RCC 7860 (cell line): Measurements from ENCODE around the gene LHX1.

Source experiments
- DNase-seq: peaks from one replicate; pipeline ENCODE4 v3.0.0-alpha.2; 2015; ENCODE audit warnings: low spot score
- FAIRE-seq: peaks from 2 replicates; lab custom pipeline; 2012; peaks lifted over from hg19 to GRCh38; lab: Jason Lieb, UNC

LHX1 gene

GRCh38 chr17:36950027-36950426 lies 12.8 kb downstream of the LHX1 start:
- no peak for FAIRE-seq
- DNase-seq, result no peak

- FAIRE-seq (no peak), DNase-seq (no peak)
Measured at GRCh38 chr17:36951084-36951789, 14.0 kb downstream of the LHX1 start.

DNA sequence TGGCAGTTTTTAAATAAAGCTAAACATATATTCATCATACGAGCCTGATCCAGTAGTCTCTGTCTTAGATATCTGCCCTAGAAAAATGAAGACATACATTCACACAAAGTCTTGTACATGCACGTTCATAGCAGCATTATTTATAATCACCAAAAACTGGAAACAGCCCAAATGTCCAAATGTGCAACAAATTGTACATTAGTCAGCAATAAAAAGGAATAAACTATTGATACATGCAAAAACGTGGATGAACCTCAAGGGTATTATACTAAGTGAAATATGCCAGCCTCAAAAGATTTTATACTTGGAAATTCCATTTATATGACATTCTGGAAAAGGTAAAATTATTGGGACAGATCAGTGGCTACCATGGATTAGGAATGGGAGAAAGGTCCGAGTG lies 34.2 kb downstream of the LHX1 start:
- DNase-seq (no peak), FAIRE-seq (no peak)

GRCh38 chr17:36972186-36972700 lies 35.0 kb downstream of the LHX1 start:
- peak; percentile 45 for DNase-seq
- no peak for FAIRE-seq

- FAIRE-seq, result no peak
- no peak for DNase-seq
Measured at GRCh38 chr17:36972905-36973304, 35.6 kb downstream of the LHX1 start.

DNA sequence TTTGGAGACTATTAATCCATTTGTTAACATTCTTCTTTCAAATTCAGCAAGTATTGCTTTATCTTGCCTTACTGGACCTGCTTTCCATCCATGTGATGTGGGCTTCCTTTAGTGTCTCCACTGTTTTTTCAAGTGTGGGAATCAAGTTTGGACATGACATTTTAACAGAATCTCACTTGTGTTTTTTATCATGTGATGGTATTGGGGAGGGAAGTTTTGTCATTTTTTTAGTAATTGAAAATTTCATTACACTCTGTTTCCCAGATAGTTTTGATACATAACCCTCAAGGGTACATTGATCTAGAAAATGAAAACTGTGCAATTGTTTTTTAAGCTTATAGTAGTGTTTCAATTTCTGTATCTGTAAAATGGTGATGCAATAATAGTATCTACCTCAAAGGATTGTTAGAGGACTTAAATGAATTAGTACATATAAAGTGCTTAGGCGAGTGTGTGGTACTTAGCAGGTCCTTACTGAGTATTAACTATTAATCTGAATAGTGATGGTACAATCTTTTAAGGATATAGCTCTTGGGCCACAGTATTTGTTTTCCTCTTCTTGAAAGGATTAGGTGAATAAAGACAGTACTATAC lies 38.7 kb downstream of the LHX1 start:
- FAIRE-seq, result no peak
- DNase-seq, result no peak

- FAIRE-seq, result no peak
- no peak for DNase-seq
Measured at GRCh38 chr17:36977066-36977465, 39.8 kb downstream of the LHX1 start.

- no peak for FAIRE-seq
- no peak for DNase-seq
Measured at GRCh38 chr17:36977568-36977967, 40.3 kb downstream of the LHX1 start.

GRCh38 chr17:36978810-36979564 lies 41.7 kb downstream of the LHX1 start:
- no peak for FAIRE-seq
- DNase-seq, result no peak

DNA sequence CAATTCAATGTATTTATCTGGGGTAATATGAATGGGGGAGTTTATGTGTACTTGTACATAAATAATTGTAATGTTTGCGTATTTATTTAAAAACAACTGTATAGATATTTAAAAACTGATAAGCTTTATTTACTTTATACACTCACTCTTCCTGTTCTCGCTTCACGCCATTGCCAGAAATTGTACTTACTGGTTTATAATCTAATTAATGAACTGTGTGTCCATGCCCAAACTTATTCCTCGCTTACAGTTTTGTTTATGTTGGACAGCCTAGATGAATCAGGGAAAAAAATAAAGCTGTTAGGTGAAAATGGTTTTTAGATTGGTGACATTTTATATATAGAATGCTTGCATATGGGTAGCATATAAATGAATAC lies 42.3 kb downstream of the LHX1 start:
- FAIRE-seq (no peak), DNase-seq (no peak)

- DNase-seq (no peak), FAIRE-seq (no peak)
Measured at GRCh38 chr17:36980280-36980761, 43.0 kb downstream of the LHX1 start.

GRCh38 chr17:36983618-36984017 lies 46.3 kb downstream of the LHX1 start:
- DNase-seq (no peak), FAIRE-seq (no peak)

- DNase-seq (no peak), FAIRE-seq (no peak)
Measured at GRCh38 chr17:36989173-36989572, 51.9 kb downstream of the LHX1 start.

- DNase-seq (no peak), FAIRE-seq (no peak)
Measured at GRCh38 chr17:36992701-36993100, 55.4 kb downstream of the LHX1 start.

- FAIRE-seq (no peak), DNase-seq (no peak)
Measured at GRCh38 chr17:36993227-36993626, 56.0 kb downstream of the LHX1 start.
